NCI-H82 treated with DMSO at 0.1 percent for 48 hours (cell line): ENCODE measurements around the gene SMARCD1.
"Not testable (repeated sequence)": the region's sequence is repeated elsewhere in the genome, so short reads cannot be mapped to it uniquely, and the experiment has no call there.

Experiments
- DNase-seq: peaks from one replicate; lab custom pipeline; 2025; ENCODE audit not compliant: unreplicated experiment; lab: John Stamatoyannopoulos, UW

SMARCD1 gene

GRCh38 chr12:50077099-50077498 is 8.0 kb upstream of the SMARCD1 start:
- no peak for DNase-seq

- no peak for DNase-seq
These were observed 6.9 kb upstream of the SMARCD1 start for GRCh38 chr12:50078281-50078680.

GRCh38 chr12:50079771-50080170 is 5.4 kb upstream of the SMARCD1 start:
- DNase-seq: no peak

DNA sequence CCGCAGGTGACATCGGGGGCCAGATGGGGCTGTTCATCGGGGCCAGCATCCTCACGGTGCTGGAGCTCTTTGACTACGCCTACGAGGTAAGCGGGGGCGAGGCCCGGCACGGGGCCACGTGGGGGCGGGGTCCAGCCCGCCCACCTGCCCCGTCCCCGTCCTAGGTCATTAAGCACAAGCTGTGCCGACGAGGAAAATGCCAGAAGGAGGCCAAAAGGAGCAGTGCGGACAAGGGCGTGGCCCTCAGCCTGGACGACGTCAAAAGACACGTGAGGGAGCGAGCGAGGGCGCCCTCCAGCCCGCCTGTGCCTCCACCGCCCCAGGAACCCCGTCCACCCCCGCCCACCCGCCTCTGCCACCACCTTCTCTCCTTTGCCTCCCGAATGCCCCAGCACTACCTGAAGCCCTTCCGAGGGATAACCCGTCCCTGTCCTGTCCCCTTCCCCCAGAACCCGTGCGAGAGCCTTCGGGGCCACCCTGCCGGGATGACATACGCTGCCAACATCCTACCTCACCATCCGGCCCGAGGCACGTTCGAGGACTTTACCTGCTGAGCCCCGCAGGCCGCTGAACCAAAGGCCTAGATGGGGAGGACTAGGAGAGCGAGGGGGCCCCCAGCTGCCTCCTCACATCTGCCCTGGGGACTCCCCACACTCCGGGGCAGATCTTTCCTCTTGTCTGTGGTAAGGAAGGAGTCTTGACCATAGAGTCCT is 3.9 kb upstream of the SMARCD1 start:
- DNase-seq: no peak

GRCh38 chr12:50082644-50083043 is 2.5 kb upstream of the SMARCD1 start:
- no peak for DNase-seq

- no peak for DNase-seq
These were observed 1.8 kb upstream of the SMARCD1 start for GRCh38 chr12:50083301-50083700.

- DNase-seq: not testable (repeated sequence)
These were observed 750 bp upstream of the SMARCD1 start for GRCh38 chr12:50084409-50084774.

- peak; percentile 48 for DNase-seq
These were observed 502 bp downstream of the SMARCD1 start for GRCh38 chr12:50085615-50086072.

DNA sequence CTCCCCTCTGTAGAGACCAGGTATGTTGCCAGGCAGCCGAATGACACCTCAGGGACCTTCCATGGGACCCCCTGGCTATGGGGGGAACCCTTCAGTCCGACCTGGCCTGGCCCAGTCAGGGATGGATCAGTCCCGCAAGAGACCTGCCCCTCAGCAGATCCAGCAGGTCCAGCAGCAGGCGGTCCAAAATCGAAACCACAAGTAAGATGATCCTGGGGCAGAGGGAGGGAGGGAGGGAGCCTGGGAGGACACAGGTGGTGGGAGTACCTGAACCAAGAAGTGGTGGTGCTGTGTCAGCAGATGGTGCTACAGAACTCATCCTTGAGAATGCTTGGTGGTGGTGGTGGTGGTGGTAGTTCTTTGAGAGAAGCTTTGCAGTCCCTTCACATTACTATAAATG is 1.0 kb downstream of the SMARCD1 start:
- DNase-seq: no peak

DNA sequence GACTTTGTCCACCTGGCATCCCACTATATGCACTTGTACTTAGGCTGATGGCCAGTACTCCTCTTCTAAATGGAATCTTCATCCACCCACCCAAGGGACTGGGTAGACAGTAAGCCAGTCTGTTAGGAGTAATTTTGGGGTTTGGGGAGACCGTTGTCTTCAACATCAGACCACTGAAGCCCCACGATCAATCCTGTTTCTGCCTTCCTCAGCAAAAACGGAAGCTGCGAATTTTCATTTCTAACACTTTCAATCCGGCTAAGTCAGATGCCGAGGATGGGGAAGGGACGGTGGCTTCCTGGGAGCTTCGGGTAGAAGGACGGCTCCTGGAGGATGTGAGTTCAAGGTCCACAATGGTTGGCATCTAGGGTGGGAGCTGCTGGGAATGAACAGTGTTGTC is 2.0 kb downstream of the SMARCD1 start:
- DNase-seq: no peak

GRCh38 chr12:50087995-50088394 is 2.9 kb downstream of the SMARCD1 start:
- no peak for DNase-seq

DNA sequence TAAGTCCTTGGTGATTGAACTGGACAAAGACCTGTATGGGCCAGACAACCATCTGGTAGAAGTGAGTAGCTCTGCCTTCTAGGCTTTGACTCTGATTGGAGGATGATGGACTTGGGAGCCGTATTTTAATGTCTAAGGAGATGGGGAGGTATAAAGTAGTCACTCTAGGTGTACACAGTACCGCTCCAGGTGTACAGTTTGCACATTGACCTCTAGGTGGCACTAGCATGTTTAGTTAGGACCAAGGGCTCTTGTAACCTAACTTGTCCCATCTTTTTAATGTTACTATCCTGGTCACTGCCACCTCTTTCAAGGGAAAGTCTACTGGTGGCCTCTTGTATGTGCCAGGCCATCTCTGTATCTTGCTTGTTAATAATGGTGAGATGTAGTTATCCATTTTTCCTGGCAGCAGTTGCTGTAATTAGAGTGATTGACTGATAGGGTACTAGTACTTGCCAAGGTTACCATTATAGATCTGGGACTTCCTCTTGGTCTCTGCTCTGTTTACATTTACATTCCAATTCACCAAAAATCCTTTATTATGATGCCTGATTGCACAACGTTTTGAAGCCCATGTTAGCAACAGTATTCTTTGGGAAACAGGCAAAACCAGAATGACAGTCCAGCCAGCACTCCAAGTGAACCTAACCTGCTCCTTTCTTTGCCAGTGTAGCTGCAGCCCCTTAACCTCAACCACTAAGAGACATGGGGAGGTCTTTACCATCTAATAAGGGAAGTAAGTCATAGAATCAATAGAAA is 3.6 kb downstream of the SMARCD1 start:
- DNase-seq: peak; percentile 44

DNA sequence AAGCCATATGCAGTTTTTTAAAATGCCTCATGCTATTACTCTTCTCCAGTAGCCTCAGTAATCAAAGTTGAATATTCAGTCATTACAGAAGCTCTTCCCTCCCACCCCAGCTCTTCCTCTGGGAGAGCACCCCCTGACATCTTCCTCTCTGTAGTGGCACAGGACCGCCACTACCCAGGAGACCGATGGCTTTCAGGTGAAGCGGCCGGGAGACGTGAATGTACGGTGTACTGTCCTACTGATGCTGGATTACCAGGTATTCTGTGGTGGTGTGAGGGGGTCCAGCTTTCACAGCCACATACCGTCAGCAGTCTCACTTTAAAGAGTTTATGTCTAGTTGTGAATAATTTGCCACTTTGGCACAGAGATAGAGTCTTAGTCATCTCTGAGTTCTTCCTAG is 4.6 kb downstream of the SMARCD1 start:
- DNase-seq: no peak

DNA sequence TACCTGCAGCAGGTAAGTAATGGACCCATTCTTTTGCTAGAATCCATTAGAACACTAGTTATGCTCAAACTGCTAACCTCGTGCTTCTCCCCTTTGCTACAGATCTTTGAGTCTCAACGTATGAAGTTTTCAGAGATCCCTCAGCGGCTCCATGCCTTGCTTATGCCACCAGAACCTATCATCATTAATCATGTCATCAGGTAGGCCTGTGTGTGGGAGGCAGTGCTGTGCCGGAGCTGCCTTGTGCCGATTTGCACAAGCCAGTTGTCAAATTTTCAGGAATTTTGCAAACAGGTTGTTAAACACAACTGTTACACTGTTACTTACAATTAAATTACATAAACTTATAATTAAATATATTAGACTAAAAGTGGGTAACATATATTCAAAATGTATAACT is 5.2 kb downstream of the SMARCD1 start:
- DNase-seq: no peak

GRCh38 chr12:50097952-50098351 is 12.8 kb downstream of the SMARCD1 start:
- no peak for DNase-seq

DNA sequence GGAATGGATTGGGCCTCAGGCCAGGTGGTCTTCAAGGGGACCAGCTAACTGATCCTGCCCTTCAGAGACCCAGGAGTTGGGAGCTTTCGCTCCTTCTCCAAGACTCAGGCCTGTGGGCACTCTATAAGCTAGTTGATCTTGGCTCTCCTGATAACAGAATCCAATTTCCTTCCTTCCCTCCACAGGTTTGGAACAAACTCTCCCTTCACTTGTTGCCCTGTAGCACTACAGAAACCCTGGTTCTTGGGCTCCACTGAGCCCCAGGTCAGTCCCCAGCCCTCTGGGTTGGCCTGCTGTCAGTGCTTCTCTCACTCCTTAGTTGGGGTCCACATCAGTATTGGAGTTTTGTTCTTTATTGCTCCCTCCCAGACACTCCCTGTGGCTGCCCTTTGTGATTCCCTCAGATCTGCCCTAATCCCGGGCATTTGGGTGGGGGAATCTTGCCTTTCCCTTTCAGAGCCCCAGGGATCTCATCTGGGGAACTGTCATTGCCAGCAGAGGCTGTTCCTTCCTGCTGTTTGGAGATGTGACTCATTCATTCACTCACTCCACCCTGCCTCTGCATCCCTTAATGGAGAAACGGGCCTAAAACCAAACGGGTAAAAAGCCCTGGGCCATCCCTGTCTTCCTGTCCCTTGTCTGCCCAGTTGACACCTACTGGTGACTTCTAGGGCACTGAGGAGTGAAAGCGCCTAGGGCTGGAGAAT is 14.3 kb downstream of the SMARCD1 start:
- DNase-seq: no peak

DNA sequence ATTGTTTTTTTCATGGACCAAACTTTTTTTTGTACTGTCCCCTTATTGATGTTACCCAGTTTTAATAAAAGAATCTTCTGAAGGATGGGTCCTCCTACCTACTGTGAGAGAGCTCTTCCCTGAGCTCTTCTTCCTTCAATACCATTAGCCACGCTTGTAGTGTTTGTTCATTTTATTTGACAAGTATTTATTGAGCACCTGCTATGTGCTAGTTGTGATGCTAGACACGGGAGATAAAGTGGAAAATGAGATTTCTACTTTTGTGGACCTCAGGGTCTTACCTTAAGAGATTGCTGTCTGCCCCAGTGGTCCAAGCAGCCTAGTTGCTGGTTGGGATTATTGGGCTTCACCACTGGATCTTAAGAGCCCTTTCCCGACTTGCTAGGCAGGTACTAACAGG is 15.4 kb downstream of the SMARCD1 start:
- DNase-seq: no peak

DNA sequence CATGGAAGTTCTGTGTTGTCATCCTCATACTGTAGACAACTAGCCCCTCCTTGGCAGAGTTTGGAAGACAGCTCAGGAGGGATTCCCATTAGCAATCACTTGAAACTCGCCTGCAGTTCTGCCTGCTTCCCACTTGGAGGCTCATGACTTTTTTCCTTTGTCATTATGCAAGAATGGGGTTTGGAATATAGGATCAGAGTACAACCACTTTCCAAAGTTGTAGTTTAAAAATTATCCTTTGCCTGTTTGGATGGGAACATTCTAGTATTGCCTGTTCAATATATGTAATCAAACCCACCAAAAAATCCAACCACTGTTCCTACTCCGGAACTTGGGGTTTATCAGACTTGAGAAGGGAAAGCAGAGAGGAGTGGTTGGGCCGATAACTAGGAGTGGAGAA is 16.5 kb downstream of the SMARCD1 start:
- DNase-seq: peak; percentile 30

DNA sequence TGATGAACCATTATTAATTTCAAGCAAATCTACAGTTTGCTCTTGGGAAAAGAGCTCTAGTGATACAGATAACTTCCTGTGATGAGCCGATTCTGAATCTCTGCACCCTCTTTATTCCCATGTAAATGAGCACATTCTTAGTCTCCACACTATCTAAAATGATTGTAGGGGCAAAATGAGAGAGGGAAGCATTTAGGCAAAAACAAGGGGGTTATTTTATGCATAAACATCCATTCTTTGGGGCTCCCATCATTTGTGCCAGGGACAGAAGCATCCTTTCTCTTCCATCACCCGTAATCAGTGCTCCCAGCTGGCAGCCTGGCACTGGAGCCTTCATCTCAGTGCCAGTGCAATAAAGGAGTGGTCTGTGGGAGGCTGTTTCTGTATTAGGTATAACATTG is 17.0 kb downstream of the SMARCD1 start:
- no peak for DNase-seq

DNA sequence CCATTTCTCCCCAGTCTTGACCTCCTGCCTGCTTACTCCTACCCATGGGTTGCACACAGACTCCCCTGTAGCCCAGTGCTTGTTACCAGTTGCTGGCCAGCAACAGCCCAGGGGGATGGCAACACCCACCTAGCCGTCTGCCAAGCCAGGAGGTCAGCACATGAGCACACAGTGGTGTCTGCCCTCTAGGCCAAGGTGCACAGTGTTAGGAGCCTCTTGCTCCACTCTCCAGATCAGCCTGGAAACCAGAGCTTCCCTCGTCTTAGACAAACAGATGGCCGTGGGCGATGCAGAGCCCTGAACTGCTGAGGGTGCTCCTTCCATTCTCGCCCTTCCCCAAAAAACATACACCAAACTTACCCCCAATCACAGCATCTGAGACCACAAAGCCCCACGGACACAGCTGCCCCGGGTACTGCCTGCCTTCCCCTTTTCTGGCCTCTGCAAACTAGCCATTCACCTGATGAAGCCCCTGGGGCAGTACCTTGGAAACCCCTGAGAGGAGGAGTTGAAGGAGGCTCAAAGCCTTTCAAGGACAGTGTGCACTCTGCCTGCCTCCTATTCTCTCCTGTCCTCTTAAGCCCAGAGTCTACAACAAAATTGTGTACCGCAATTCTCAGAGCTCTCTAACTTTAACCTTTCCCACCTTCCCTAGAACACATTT is 17.6 kb downstream of the SMARCD1 start:
- DNase-seq: no peak

DNA sequence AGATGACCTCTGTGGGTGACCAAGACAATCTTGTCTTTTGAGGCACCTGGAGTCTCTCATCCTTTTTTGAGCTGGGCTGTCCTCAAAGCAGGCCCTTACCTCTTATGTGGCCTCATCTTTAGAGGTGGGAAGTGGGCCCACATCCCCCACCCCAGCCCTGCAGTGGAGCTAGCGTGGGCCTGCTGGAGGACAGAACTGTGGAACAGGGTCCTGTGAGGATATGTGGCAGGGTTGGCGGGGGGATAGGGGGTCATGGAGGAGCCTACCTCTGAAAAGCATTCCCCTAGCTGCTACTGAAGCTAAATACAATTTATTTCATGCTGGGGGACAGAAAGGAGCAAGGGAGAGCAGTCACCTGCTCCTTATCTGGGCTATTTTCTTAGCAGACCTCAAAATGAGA is 18.2 kb downstream of the SMARCD1 start:
- DNase-seq: no peak
